Measurements from ENCODE around the gene RAB26.
"Not testable (repeated sequence)": the region's sequence is repeated elsewhere in the genome, so short reads cannot be mapped to it uniquely, and the experiment has no call there.

Gene RAB26

DNA sequence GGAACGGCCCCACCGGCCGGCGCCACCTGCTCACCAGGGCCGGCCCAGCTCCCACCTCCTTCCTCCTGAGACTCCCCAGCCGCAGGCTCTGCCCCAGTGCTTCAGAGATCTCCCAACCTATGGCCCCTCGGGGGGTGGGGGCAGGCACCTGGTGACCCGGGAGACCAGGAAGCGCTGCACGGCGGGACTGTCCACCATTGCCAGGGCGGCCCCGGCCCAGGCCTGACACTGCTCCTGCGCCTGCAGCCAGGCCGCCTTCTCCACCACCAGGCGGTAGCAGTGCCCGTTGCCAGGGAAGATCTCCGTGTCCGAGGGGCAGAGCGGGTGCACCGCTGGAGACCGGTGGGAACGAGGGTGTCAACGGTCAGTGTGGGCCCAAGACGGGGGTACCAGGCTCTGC is 31.1 kb upstream of the RAB26 start:
- DNase-seq (ENCODE audit: low read depth in 2 of 2), result not testable (repeated sequence)

DNA sequence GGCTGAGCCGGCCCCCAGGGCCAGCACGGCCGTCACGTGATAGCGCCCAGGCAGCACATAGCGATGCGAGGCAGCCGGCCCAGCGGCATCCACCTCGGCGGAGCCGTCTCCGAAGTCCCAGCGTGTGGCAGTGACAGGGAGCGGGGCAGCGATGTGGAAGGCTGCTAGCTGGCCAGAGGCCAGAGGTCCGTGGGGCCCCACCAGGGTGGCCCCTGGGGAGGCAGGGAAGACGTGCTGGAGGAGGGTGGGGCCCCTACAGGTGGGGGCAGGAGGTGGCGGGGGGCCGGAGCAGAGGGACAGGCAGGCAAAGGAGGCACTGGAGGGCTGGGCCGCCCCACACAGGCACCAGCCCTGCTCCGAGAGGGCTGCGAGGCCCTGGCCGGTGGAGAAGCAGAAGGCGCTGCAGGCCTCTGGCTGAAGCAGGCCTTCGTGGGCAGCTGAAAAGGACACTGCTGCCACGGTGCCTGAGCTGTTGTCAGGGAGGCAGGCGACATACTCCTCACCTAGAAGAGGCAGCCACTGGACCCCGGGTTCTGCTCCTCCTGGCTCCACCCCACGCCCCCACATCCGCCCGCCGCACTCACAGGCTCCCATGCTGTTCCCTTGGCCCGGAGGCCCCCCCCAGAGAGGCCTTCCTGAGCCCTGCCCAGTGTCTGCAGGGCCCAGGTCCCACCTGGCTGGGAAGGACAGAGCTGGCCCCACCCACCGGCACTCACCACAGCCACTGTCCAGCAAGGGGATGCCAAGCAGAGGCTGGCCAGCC is 30.3 kb upstream of the RAB26 start:
- not testable (repeated sequence) for DNase-seq (ENCODE audit: low read depth in 2 of 2)

DNA sequence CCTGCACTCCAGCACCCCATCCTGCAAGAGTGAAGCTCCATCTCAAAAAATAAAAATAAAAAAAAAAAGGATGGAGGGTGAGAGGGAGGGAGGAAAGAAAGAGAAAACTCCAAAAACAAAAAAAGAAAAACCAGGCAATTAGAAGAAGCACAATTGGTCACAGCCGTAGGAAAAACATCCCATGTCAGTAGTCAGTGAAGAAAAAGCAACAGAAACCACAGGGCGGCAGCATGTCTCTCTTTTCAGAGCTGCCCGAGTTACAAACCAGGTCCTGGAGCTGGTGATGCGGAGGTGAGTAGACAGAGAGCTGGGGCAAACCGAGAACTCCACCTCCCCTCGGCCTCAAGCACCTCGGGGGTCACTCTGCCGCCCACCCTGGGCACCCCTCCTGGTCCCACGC is 27.1 kb upstream of the RAB26 start:
- not testable (repeated sequence) for DNase-seq (ENCODE audit: low read depth in 2 of 2)

DNA sequence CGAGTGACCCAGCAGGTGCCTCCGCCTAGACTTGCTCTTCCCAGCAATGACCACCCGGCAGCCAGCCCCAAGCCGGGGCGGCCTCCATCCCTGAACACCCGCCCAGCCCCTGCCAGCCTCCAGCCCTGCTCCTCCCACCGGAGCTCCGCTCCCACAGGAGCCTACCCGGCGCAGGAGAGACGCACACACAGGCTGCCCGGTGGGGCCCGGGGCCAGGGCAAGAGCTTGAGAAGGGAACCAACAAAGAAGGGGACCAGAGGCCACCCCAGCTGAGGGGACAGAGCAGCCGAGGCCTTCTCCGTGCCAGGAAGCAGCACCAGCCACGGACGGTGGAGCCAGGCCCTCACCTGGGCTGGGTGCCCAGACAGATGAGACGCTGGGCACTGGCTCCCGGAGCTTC is 26.6 kb upstream of the RAB26 start:
- DNase-seq (ENCODE audit: low read depth in 2 of 2), result no peak

DNA sequence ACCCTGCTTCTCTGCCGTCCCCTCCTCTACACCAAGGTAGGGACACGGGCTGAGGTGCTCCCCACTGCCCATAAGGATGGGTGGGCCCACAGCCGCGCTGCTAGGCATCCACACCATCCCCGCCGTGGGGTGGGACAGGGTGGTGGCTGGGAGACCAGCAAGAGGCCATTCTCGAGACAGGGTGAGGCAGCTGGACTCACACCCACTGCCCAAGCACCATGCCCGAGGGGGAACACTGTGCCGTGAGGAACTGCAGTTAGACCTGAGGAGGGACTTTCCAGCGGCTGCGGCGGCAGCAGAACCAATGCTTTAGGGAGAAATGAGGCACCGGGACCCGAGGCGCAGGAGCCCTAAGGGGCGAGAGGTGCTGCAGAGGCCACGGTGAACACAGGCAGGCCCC is 26.0 kb upstream of the RAB26 start:
- DNase-seq (ENCODE audit: low read depth in 2 of 2), result no peak

DNA sequence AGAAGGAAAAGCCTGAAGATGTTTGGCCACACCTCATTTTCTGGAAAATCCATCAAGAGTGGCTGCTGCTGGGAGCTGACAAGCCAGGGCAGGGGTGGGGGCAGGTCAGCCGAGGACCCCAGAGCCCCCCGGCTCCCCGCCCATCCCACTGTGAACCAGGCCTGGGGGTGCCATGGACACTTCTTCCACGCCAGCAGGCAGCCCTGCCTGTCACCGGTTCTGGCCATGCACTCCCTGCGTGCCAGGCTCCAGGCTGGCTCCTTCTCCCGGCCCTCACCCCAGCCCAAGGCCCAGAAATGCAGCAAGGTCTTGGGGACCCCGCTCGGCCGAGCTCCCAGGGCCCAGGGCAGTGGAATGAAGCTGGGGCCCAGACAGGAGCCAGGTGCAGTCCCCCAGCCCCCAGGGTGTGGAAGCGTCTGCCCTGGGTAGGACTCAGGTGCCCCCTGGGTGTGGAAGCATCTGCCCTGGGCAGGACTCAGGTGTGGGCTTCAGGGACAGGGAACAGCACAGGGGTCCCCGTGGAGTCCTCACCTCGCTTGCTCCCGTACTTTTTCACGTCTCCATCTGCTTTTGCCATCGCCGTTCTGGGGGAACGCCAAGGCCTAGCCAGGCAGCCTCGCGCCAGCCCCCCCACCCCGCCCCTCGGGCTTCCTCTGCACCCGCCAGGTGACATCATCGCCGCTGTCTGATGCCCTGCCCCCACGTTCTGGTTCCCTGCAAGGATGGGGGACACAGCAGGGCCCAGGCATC is 25.3 kb upstream of the RAB26 start:
- not testable (repeated sequence) for DNase-seq (ENCODE audit: low read depth in 2 of 2)

DNA sequence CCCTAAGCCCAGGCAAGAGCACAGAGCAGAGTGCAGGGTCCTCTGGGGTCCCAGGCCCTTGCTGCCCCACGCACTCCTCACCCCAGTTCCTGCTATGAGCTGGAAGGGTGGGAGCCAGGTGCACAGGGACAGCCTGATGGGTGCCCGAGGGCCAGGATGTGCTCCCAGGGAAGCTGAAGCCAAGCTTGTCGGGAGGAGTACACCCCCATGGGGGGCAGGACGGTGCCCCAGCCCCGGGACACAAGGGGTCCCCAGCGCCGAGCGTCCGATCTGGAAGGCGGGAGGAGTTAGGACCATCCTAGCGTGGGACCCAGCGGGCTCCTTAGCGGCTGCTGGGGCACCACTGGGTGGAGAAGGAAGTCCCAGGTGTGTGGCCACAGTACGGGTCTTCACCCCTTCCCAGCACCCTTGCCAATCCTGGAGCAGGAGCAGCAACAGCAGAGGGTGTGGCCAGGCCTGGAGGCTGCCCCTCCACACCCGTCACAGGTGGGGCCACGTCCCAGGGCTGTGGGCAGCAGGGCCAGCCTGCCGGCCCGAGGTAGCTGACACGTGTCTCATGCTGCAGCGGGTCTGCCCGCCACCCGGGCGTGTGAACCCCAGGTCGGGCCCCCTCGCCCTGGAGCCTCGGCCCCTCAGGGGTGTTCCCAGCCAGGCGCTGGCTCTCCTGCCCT is 24.6 kb upstream of the RAB26 start:
- DNase-seq (ENCODE audit: low read depth in 2 of 2), result not testable (repeated sequence)

DNA sequence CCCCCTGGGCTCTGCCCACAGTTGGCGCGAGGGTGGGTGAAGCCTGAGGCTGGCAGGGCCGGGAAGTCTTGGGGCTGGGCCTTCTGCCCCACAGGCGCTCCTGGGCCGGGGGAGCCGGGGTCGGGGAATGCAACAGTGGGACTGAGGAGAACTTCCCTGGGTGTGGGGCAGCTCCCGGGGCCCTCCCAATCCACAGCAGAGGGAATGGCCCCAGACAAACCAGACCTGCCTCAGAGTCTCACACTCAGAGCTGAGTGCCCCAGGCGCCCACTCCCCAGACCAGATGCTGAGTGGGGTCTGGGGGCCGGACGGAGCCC is 24.1 kb upstream of the RAB26 start:
- not testable (repeated sequence) for DNase-seq (ENCODE audit: low read depth in 2 of 2)

DNA sequence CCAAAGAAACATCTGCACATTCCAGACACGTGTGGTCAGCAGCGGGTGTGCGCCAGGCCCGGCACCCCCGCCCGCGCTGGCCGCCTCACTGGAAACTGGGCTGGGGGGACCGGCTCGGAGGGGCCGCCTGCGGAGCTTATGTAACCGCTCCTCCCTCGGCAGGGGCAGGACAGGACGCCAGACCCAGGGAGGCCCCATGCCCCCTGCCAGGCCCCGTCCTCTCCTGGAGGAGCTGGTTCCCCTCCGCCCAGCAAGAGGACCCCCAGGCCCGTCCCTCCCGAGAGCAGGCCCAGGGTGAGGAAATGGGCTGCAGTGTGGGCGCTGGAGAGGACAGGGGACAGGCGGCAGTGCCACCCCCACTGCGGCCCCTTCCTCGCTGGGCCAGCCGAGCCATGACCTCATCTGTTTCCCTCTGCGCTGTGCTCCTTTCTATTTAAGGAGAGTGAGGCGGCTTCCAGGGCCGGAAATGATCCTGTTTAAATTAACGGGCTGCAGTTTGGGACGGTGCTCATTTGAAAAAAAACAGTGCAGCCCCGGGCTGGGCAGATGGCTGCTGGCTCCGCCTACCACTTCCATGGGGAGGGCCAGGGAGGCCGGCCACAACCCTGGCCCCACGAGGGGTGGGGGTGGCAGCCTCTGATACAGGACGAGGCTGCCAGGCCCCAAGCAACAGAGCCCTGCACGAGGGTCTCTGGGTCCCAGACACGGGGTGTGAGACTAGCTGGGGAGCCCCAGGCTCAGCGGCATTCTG is 23.6 kb upstream of the RAB26 start:
- peak; percentile 37 to 42 for DNase-seq (ENCODE audit: low read depth in 2 of 2)

DNA sequence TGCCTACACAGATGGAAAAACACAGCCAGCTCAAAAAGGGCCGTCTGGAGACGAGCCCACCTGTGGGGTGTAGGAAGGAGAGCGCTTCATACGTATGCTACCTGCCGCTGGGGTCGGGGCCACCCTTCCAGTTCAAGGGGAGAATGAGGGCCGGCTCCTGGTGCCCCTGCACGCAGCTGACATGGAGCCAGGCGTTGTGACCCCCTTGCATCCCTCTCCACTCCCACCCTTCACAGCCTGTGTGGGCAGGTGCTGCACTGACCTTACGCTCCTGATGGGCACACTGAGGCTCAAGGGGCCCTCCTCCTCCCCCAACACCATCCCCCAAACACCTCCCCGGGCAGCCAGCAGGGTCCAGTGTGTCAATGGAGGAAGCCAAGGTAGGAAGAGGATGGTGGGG is 22.8 kb upstream of the RAB26 start:
- not testable (repeated sequence) for DNase-seq (ENCODE audit: low read depth in 2 of 2)

DNA sequence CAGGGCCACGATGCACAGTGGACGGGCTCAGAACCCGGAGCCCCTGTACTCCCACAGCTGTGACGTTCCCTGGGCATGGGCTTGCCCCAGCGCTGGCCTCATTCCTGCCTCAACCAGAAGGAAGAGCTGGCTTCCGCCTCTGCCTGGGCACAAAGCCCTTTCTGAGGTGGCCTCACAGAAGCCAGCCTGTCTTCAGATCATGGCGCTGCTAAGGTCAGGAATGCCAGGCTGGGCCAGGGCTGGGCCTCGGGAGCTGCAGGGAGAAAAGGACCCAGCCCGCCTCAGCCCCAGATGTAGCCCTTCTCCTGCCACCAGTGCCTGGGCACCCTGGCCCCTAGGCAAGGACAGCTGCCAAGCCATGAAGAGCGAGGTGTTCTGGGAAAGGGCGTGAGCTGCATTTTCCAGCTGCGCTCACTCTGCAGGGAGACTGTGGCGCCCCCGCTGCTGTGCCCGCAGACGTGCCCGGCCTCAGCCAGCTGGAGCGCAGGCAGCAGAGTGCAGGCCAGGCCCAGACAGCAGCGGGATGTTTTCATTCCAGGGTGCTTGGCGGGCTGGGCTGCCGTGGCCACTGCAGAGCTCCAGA is 22.2 kb upstream of the RAB26 start:
- DNase-seq (ENCODE audit: low read depth in 2 of 2), result not testable (repeated sequence)

DNA sequence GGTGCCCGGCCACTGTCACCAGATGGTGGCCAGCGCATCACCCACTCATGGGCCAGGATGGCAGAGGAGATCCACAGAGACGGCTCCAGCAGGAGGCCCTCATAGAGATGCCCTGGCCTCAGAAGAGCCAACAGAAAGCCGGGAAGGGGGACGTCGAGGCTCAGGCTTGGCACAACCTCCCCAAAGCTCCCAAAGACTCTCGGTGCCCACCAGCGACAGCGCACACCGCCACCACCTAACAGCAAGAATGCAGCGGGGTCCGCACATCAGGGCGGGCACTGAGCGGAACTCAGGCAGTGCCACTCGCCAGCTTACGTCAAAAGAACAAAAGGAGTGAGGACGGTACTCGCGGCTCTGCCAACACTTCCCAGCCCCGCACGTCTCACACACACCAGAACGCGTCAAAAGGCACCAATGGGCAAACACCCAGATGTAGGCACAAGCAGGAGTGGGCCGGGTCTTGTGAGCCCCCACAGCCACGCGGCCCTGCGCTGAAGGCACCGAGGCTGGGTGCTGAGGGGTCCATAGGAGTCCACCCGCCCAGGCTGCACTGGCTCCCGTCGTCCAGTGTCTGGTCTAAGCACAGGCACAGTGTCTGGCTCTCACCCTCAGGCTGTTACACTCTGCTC is 21.4 kb upstream of the RAB26 start:
- DNase-seq (ENCODE audit: low read depth in 2 of 2), result not testable (repeated sequence)

DNA sequence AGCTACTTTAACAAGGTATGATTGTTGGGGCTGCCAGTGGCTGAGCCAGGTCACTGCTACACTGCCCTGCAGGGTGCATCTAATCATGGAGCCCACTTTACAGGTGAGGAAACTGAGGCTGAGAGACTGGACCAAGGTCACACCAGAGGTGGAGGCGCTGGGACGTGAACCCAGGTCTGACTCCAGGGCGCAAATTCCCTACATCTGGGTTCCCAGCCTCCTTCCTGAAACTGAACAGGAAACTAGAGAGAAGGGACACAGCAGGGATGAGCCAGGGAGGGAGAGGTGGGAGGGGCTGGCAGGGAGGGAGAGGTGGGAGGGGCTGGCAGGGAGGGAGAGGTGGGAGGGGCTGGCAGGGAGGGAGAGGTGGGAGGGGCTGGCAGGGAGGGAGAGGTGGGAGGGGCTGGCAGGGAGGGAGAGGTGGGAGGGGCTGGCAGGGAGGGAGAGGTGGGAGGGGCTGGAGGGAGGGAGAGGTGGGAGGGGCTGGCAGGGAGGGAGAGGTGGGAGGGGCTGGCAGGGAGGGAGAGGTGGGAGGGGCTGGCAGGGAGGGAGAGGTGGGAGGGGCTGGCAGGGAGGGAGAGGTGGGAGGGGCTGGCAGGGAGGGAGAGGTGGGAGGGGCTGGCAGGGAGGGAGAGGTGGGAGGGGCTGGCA is 20.7 kb upstream of the RAB26 start:
- DNase-seq (ENCODE audit: low read depth in 2 of 2), result peak in 1 of 2 experiments; percentile 32

DNA sequence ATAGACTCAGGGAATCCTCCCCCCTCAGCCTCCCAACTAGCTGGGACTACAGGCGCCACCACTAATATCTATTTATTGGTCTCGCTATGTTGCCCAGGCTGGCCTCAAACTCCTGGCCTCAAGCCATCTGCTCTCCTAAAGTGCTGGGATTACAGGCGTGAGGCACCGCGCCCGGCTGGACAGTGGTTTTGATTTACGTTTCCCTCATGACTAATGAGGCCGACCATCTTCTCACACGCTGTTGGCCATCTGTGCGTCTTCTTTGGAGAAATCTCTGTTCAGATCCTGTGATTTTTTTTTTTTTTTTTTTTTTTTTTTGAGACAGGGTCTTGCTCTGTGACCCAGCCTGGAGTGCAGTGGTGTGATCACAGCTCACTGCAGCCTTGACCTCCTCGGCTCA is 19.2 kb upstream of the RAB26 start:
- not testable (repeated sequence) for DNase-seq (ENCODE audit: low read depth in 2 of 2)

DNA sequence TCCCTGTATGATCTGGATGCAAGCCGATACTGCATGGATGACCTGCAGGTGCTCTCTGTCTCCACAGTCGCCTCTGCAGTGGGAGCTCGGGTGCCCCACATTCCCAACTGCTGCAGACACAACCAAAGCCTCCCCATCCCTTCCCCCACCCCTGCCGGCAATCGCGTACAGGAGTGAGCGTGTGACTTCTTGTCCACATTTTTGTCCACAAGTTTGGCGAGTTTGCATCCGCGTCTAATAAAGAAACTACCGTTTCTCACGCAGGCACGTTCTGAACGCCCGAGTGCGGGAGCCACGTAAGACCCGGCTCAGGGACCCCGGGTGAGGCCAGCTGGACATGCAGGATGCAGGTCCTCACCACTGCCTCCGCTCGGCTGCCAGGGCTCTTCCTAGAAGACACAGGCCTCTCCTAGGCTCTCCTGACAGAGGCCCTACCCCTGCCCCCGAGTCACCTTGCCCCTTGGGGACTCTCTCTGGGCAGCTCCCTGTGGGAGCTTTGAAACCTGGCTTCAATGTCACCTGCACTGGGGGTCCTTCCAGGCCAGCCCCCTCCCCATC is 18.5 kb upstream of the RAB26 start:
- DNase-seq (ENCODE audit: low read depth in 2 of 2), result not testable (repeated sequence)

DNA sequence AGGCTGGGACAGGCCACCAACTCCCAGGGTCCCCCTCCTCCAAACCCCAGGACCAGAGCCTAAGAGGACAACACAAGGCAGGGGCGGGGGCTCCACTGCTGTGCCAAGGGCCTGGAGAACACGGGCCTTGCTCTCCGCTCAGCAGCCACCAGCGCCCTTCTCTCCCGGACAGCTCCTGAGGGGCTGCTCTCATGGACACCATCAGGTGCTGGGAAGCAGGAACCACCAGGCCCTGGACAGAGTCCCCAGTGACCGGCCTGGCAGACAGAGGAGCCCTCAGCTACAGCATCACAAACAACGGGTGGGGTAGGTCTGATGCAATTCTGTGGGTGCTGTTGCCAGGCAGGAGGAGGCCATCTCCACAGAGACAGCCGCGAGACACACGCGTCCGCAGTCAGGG is 14.6 kb upstream of the RAB26 start:
- not testable (repeated sequence) for DNase-seq (ENCODE audit: low read depth in 2 of 2)

DNA sequence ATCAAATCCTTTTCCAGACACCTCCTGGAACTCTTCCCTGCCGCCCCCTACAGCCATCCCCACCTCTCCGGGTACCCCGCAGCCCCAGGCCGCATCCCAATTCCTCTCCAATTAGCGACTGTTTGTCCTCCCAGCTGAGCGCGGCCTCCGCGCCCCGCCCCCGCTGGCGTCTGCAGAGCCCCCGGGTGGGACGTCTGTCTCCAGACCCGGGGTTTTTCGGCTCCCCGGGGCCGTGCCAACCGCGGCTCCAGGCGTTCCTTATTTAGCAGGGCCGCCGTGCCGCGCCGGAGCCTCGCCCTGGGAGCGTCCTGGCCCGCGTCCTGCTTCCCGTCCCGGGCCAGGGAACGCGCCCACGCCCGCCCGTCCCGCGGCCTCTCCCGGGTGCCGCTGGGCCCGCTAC is 13.4 kb upstream of the RAB26 start:
- DNase-seq (ENCODE audit: low read depth in 2 of 2), result not testable (repeated sequence)

DNA sequence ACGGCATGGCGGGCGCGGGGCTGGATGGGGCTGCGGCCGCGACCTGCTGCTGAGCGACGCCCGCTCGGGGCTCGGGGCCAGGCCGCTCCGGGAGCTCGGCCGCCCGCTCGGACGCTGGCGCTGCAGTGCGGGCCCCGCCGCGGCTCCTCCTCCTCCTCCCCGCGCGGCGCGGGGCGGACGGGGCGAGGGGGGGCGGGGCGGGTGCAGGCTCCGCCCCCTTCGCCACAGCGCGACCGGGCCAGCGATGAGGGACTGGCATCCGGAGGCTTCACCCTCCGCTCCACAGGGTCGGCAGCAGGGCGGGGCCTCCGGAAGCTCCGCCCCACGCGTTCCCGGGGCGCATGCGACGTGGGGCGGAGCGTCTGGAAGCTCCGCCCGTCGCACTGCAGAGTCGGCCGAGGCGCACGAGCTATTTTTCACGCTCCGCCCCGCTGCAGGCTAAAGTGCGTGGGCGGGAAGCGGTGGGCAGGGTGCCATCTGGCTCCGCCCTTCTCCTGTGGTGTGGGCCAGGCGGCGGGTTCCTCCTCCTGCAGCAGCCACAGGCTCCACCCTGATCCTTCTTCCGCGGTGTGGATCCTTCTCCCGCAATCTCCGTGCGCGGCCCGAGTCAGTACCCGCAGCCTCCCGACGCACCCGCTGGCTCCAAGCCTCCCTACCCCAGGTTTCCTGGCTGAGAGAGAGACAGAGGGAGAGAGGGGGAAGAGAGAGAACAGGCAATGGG is 12.5 kb upstream of the RAB26 start, which contains the start of gene PKD1:
PKD1 (minus strand) TSS at position 129 of the 721 bp plus-strand sequence. CDS start 209 bp downstream, outside the sequence.
- peak; percentile 89 to 90 for DNase-seq (ENCODE audit: low read depth in 2 of 2)

Measured in fibroblast of skin of left quadriceps (primary cell).